Measurements from ENCODE around the gene ZNF789.
A peak's percentile ranks its signal among the peaks of the same experiment; 100 is the strongest.

Gene ZNF789

GRCh38 chr7:99504603-99505323 lies 32.1 kb downstream of the ZNF789 start, which contains the start of gene ZKSCAN5:
Gene ZKSCAN5 (plus strand): TSS chr7:99504662. CDS start chr7:99506045, 1,383 bp downstream.
- TF ChIP-seq, protein P1, sequence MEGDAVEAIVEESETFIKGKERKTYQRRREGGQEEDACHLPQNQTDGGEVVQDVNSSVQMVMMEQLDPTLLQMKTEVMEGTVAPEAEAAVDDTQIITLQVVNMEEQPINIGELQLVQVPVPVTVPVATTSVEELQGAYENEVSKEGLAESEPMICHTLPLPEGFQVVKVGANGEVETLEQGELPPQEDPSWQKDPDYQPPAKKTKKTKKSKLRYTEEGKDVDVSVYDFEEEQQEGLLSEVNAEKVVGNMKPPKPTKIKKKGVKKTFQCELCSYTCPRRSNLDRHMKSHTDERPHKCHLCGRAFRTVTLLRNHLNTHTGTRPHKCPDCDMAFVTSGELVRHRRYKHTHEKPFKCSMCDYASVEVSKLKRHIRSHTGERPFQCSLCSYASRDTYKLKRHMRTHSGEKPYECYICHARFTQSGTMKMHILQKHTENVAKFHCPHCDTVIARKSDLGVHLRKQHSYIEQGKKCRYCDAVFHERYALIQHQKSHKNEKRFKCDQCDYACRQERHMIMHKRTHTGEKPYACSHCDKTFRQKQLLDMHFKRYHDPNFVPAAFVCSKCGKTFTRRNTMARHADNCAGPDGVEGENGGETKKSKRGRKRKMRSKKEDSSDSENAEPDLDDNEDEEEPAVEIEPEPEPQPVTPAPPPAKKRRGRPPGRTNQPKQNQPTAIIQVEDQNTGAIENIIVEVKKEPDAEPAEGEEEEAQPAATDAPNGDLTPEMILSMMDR (conservative IDR thresholded peaks at IDR 0.05; ENCODE audit: low read length): no peak
- TF ChIP-seq EZH2phosphoT487 (IDR thresholded peaks at IDR 0.05; ENCODE audit: borderline replicate concordance): no peak
- H3K27me3 ChIP-seq (ENCODE audit: insufficient read depth, low read length, poor library complexity, severe bottlenecking): no peaks in the 10 kb centered on the region
- peak within 1 kb of the TSS; percentile 85 for H2AFZ ChIP-seq (ENCODE audit: low read length)
- H3K79me2 ChIP-seq (ENCODE audit: insufficient read depth, low read length): peaks cover 52% of the 10 kb centered on the region
- H4K20me1 ChIP-seq (ENCODE audit: insufficient read depth, low read length, poor library complexity, severe bottlenecking): peaks cover 13% of the 10 kb centered on the region
- H3K4me2 ChIP-seq (ENCODE audit: low read depth, low read length, poor library complexity, severe bottlenecking): peak within 1 kb of the TSS; percentile 94
- no peaks in the 10 kb centered on the region for H3F3A ChIP-seq (ENCODE audit: low read depth)
- no peaks in the 10 kb centered on the region for H3K36me3 ChIP-seq (ENCODE audit: insufficient read depth, low read length)
- peaks cover 17% of the 10 kb centered on the region for H3K4me1 ChIP-seq (ENCODE audit: insufficient read depth, low read length, poor library complexity, severe bottlenecking)
- peak within 1 kb of the TSS; percentile 84 for H3K4me3 ChIP-seq (ENCODE audit: low read length, poor library complexity, severe bottlenecking)
- H3K9me3 ChIP-seq (ENCODE audit: insufficient read depth, low read depth, low read length): no peaks in the 10 kb centered on the region
- H3K9me2 ChIP-seq (replicated peaks; ENCODE audit: low read depth, low read length): no peaks in the 10 kb centered on the region
- peak within 1 kb of the TSS; percentile 87 for H3K9ac ChIP-seq (ENCODE audit: low read depth, low read length, poor library complexity, severe bottlenecking)

GRCh38 chr7:99505324-99505662 lies 32.6 kb downstream of the ZNF789 start:
- Histone ChIP-seq H3K9me2 (replicated peaks; ENCODE audit: low read depth, low read length) (no peaks in the 10 kb centered on the region), H3K4me3 (ENCODE audit: low read length, poor library complexity, severe bottlenecking) (peak overlapping the region; percentile 84), H3K4me1 (ENCODE audit: insufficient read depth, low read length, poor library complexity, severe bottlenecking) (peaks cover 18% of the 10 kb centered on the region), H3K9me3 (ENCODE audit: insufficient read depth, low read depth, low read length) (no peaks in the 10 kb centered on the region), H3K36me3 (ENCODE audit: insufficient read depth, low read length) (no peaks in the 10 kb centered on the region), H3K9ac (ENCODE audit: low read depth, low read length, poor library complexity, severe bottlenecking) (peak overlapping the region; percentile 87), H2AFZ (ENCODE audit: low read length) (peak overlapping the region; percentile 85; the same call in 1 of the 2 replicates), H4K20me1 (ENCODE audit: insufficient read depth, low read length, poor library complexity, severe bottlenecking) (peaks cover 13% of the 10 kb centered on the region), H3K4me2 (ENCODE audit: low read depth, low read length, poor library complexity, severe bottlenecking) (peak overlapping the region; percentile 94), H3F3A (ENCODE audit: low read depth) (no peaks in the 10 kb centered on the region), H3K27me3 (ENCODE audit: insufficient read depth, low read length, poor library complexity, severe bottlenecking) (no peaks in the 10 kb centered on the region), H3K79me2 (ENCODE audit: insufficient read depth, low read length) (peaks cover 51% of the 10 kb centered on the region)
- TF ChIP-seq, protein P1 (conservative IDR thresholded peaks at IDR 0.05; ENCODE audit: low read length): no peak
- no peak for TF ChIP-seq EZH2phosphoT487 (IDR thresholded peaks at IDR 0.05; ENCODE audit: borderline replicate concordance)

GRCh38 chr7:99514050-99514449 lies 41.4 kb downstream of the ZNF789 start:
- Histone ChIP-seq H3K4me2 (ENCODE audit: low read depth, low read length, poor library complexity, severe bottlenecking) (no peak overlapping the region), H4K20me1 (ENCODE audit: insufficient read depth, low read length, poor library complexity, severe bottlenecking) (no peaks in the 10 kb centered on the region), H3K9me2 (replicated peaks; ENCODE audit: low read depth, low read length) (no peaks in the 10 kb centered on the region), H3K9me3 (ENCODE audit: insufficient read depth, low read depth, low read length) (no peaks in the 10 kb centered on the region), H2AFZ (ENCODE audit: low read length) (no peak overlapping the region), H3K36me3 (ENCODE audit: insufficient read depth, low read length) (peaks cover 40% of the 10 kb centered on the region; the same call in 1 of the 2 replicates), H3K9ac (ENCODE audit: low read depth, low read length, poor library complexity, severe bottlenecking) (no peak overlapping the region), H3K27me3 (ENCODE audit: insufficient read depth, low read length, poor library complexity, severe bottlenecking) (no peaks in the 10 kb centered on the region), H3K4me3 (ENCODE audit: low read length, poor library complexity, severe bottlenecking) (no peak overlapping the region), H3K4me1 (ENCODE audit: insufficient read depth, low read length, poor library complexity, severe bottlenecking) (peaks cover 8% of the 10 kb centered on the region), H3F3A (ENCODE audit: low read depth) (no peaks in the 10 kb centered on the region), H3K79me2 (ENCODE audit: insufficient read depth, low read length) (peaks cover 36% of the 10 kb centered on the region; the same call in 1 of the 2 replicates)
- TF ChIP-seq, protein P1 (conservative IDR thresholded peaks at IDR 0.05; ENCODE audit: low read length): no peak
- no peak for TF ChIP-seq EZH2phosphoT487 (IDR thresholded peaks at IDR 0.05; ENCODE audit: borderline replicate concordance)

Measured in Loucy (cell line).